WI38 (cell line): ENCODE results near the gene WDR81.
"Not testable (repeated sequence)": the region's sequence is repeated elsewhere in the genome, so short reads cannot be mapped to it uniquely, and the experiment has no call there.

Experiments used
- H3K4me3 ChIP-seq: 2 replicates; pipeline ENCODE4 v1.5.1; 2011; ENCODE audit warnings: low read depth, mild to moderate bottlenecking, control low read depth, low read length
- CTCF ChIP-seq: IDR thresholded peaks from 2 replicates; pipeline ENCODE4 v1.5.1; 2012; ENCODE audit warnings: low read depth, mild to moderate bottlenecking, control low read depth, low read length

Gene WDR81

GRCh38 chr17:1733759-1734158 is 9.3 kb downstream of the WDR81 start:
- H3K4me3 ChIP-seq = no peak overlapping the region
- no peak for TF ChIP-seq CTCF

DNA sequence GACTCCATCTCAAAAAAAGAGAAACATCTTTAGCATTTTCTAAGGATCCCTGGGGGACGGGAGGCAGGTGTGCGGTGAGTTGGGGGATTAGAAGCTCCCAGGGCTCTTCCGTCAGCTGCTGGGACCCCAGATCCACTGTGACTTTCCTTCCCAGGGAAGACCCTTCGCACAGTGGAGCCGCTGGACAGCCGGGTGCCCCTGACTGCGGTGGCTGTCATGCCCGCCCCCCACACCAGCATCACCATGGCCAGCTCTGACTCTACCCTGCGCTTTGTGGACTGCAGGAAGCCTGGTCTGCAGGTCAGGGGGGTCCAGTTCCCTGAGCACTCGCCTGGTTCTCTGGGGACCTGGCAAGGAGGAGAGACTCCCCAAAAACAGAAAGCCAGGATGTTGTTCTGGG is 10.9 kb downstream of the WDR81 start:
- H3K4me3 ChIP-seq = no peak overlapping the region
- no peak for TF ChIP-seq CTCF

DNA sequence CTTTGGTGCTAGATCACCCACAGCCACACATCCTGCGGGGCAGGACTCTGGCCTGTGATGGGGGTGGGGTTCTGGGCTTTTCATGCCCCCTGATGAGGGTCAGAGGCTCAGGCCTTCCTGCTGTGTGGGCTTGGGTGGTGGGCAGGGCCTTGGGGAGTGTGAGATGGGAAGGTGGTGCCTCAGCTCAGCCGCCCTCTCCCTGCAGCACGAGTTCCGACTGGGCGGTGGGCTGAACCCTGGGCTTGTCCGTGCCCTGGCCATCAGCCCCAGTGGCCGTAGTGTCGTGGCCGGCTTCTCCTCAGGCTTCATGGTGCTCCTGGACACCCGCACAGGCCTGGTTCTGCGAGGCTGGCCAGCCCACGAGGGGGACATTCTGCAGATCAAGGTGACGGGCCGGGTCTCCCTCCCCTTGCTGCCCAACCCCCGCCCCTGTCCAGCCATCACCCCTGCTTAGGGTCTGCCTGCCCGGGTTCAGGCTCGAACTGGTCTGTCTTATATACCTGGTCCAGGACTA is 11.4 kb downstream of the WDR81 start:
- no peak overlapping the region for H3K4me3 ChIP-seq
- no peak for TF ChIP-seq CTCF

- H3K4me3 ChIP-seq = no peak overlapping the region
- no peak for TF ChIP-seq CTCF
These were observed 12.1 kb downstream of the WDR81 start for GRCh38 chr17:1736348-1737281.

GRCh38 chr17:1737531-1738291 is 13.2 kb downstream of the WDR81 start:
- TF ChIP-seq CTCF = no peak
- H3K4me3 ChIP-seq = no peak overlapping the region

- H3K4me3 ChIP-seq = not testable (repeated sequence)
These were observed 17.4 kb downstream of the WDR81 start for GRCh38 chr17:1741899-1742298.

- H3K4me3 ChIP-seq = no peak within 1 kb of the TSS
- no peak for TF ChIP-seq CTCF
These were observed 18.0 kb downstream of the WDR81 start, which contains the start of gene SERPINF2 for GRCh38 chr17:1742371-1743087. Gene SERPINF2 (plus strand): TSS chr17:1742871. CDS start chr17:1744996, 2,125 bp downstream.
